ENCODE data around the gene UGT1A8.
"Not testable (repeated sequence)": the region's sequence is repeated elsewhere in the genome, so short reads cannot be mapped to it uniquely, and the experiment has no call there.

UGT1A8 gene

GRCh38 chr2:233643128-233643527 is 25.7 kb downstream of the UGT1A8 start:
- DNase-seq (ENCODE audit: extremely low read depth, low read depth), result no peak
- TF ChIP-seq CTCF (IDR thresholded peaks at IDR 0.05; ENCODE audit: low read depth, low read length), result no peak; the same call in 1 of the 2 replicates

- not testable (repeated sequence) for DNase-seq (ENCODE audit: extremely low read depth, low read depth)
These were observed 28.6 kb downstream of the UGT1A8 start for GRCh38 chr2:233646033-233646432.

GRCh38 chr2:233650981-233651380 is 33.5 kb downstream of the UGT1A8 start:
- DNase-seq (ENCODE audit: extremely low read depth, low read depth), result no peak
- no peak for TF ChIP-seq CTCF (IDR thresholded peaks at IDR 0.05; ENCODE audit: low read depth, low read length)

- no peak for DNase-seq (ENCODE audit: extremely low read depth, low read depth)
- TF ChIP-seq CTCF (IDR thresholded peaks at IDR 0.05; ENCODE audit: low read depth, low read length), result no peak
These were observed 34.0 kb downstream of the UGT1A8 start for GRCh38 chr2:233651430-233651829.

- DNase-seq (ENCODE audit: extremely low read depth, low read depth), result no peak
- no peak for TF ChIP-seq CTCF (IDR thresholded peaks at IDR 0.05; ENCODE audit: low read depth, low read length)
These were observed 37.1 kb downstream of the UGT1A8 start for GRCh38 chr2:233654501-233654900.

- TF ChIP-seq CTCF (IDR thresholded peaks at IDR 0.05; ENCODE audit: low read depth, low read length), result no peak
- DNase-seq (ENCODE audit: extremely low read depth, low read depth), result no peak
These were observed 37.6 kb downstream of the UGT1A8 start for GRCh38 chr2:233655043-233655442.

- not testable (repeated sequence) for DNase-seq (ENCODE audit: extremely low read depth, low read depth)
These were observed 38.5 kb downstream of the UGT1A8 start for GRCh38 chr2:233655943-233656342.

GRCh38 chr2:233656443-233656842 is 39.0 kb downstream of the UGT1A8 start:
- no peak for DNase-seq (ENCODE audit: extremely low read depth, low read depth)
- TF ChIP-seq CTCF (IDR thresholded peaks at IDR 0.05; ENCODE audit: low read depth, low read length), result no peak

GRCh38 chr2:233658610-233659009 is 41.2 kb downstream of the UGT1A8 start:
- DNase-seq (ENCODE audit: extremely low read depth, low read depth), result no peak
- TF ChIP-seq CTCF (IDR thresholded peaks at IDR 0.05; ENCODE audit: low read depth, low read length), result no peak

Measured in AG09319 (cell line).